Subcutaneous adipose tissue (tissue), 4 donors: Measurements from ENCODE around the gene AMN. TPM values are rescaled to one million over a fixed set of nuclear protein-coding genes. Genes with fewer than 3 reads are reported as not detected.

ENCODE experiments used
- CTCF ChIP-seq: fragments of 450-650 bp; IDR thresholded peaks from one replicate; pipeline ENCODE4 v1.5.1; 2016; ENCODE audit warnings: low read depth, mild to moderate bottlenecking, control low read depth, antibody characterized with exemption, moderate library complexity
- total RNA-seq, 4 donors: library from RNA; depleted of rRNA; stranded (reverse); fragments of >200 nt; gene quantifications; one replicate each; pipeline ENCODE4 v1.1.0, GENCODE V29; 2016

AMN gene
- total RNA-seq, 4 donors from 2014 or later, result 0.66 to 1.9 TPM; not detected in 2

GRCh38 chr14:102939820-102940561 is 17.5 kb downstream of the AMN start:
- no peak for TF ChIP-seq CTCF

GRCh38 chr14:102940729-102941362 is 18.4 kb downstream of the AMN start:
- no peak for TF ChIP-seq CTCF

DNA sequence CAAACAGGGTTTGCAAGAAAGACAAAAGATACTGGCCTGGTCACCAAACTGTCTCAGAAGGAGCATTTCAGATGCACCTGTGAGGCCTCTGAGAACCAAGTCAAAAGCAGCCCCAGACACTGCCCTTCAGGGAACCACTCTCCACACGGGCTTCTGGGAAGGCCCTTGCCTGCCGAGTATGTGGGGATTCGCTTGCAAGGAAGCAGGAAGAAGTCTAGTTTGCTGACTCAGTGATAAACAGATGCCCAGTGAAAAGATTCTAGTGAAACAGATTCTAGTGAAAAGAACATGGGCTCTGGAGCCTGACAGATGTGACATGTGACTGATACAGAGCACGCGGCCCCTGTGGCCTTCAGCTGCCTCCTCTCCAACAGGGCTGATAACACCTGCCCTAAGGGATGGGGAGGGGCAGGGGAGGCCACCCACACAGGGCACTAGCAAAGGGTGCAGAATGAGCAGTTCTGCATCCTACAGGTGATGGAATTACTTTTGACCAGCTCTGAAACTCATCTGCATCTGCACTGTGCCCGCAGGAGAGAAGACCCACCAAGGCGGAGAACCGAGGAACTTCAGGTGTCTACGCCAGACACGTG is 19.1 kb downstream of the AMN start:
- no peak for TF ChIP-seq CTCF

DNA sequence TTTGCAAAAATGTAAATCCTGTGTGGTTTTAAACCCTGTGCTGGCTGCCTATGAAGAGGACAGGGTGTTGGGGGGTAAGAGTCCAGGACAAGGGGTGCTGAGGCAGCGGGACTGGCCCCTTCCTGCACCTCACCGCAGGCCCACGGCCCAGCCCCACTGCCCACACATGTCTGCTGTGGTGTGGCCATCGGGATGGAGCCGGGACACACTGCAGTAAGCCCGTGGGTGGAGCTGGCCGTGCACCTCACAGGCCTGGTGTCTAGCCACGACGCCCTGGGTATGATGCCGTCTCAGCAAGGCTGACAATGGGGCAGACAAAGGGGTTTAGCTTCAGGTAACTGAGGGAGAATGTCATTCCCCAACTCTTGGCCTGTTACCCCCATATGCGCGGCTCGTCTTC is 19.6 kb downstream of the AMN start:
- TF ChIP-seq CTCF, result no peak

DNA sequence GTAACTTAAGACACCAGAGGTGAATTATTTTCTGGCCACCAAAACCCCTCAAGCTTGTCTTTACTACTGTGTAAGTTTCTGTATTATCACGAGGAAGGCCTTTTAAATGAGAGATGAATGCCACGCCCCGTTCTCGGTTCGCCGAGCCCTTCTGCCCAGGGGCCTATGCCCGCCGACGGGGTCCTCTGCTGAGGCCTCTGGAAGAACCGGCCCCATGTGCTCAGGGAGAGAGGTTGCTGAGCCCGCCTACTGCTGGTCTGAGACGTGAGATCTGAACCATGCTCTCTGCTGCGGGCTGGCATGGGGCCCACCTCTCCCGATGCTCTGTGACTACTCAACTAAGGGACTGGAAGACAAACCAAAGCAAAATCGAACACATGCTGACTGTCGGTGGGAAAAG is 21.0 kb downstream of the AMN start:
- no peak for TF ChIP-seq CTCF

DNA sequence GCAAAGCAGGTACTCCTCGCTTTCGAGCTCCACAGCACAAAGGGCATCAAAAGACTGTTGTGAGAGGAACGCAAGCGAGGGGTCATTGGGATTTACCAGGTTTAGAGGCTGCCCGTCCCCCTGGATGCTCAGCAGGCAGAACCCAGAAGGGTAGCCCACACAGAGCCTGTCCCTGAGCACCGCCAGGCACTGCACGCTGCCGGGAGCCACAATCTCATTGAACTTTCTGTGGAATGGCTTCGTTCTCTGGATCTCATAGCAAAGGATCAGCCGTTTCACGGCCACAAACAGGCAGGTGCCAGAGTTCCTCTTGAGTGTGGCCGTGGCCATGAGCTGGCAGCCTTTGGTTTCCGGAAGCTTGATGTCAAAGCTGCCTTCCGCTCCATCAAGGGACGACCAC is 21.5 kb downstream of the AMN start:
- no peak for TF ChIP-seq CTCF
